D721Med (cell line): ENCODE data around the gene PADI2.

ENCODE experiments used
- DNase-seq: peaks from one replicate; pipeline ENCODE4 v3.0.0; 2011; ENCODE audit warnings: low spot score; ENCODE audit not compliant: insufficient read length
- FAIRE-seq: peaks from 2 replicates; lab custom pipeline; 2011; peaks lifted over from hg19 to GRCh38; lab: Jason Lieb, UNC
- CTCF ChIP-seq: IDR thresholded peaks from 2 replicates; pipeline ENCODE4 v1.5.1; 2012; ENCODE audit warnings: mild to moderate bottlenecking, control low read depth; ENCODE audit not compliant: insufficient read depth; ENCODE audit errors: missing control alignments

PADI2 gene

GRCh38 chr1:17089506-17089905, 29.7 kb downstream of the PADI2 start:
- DNase-seq = no peak
- no peak for TF ChIP-seq CTCF
- no peak for FAIRE-seq

GRCh38 chr1:17086751-17087150, 32.5 kb downstream of the PADI2 start:
- no peak for DNase-seq
- TF ChIP-seq CTCF = no peak
- FAIRE-seq = no peak

GRCh38 chr1:17084787-17085186, 34.5 kb downstream of the PADI2 start:
- TF ChIP-seq CTCF = no peak
- no peak for FAIRE-seq
- DNase-seq = no peak

- DNase-seq (no peak), FAIRE-seq (no peak)
- TF ChIP-seq CTCF = no peak
Observed at GRCh38 chr1:17082761-17083160, 36.5 kb downstream of the PADI2 start.

- DNase-seq = no peak
- TF ChIP-seq CTCF = no peak
Observed at GRCh38 chr1:17081439-17081838, 37.8 kb downstream of the PADI2 start.

GRCh38 chr1:17080880-17081279, 38.4 kb downstream of the PADI2 start:
- FAIRE-seq (no peak), DNase-seq (no peak)
- no peak for TF ChIP-seq CTCF

More at GRCh38 chr1:17081439-17081838, 37.8 kb downstream of the PADI2 start:
- no peak for FAIRE-seq

- no peak for TF ChIP-seq CTCF
- DNase-seq (no peak), FAIRE-seq (no peak)
Observed at GRCh38 chr1:17080085-17080759, 39.0 kb downstream of the PADI2 start.
